PFSK-1 (cell line): ENCODE data around the gene RPS6KA5.

Source experiments
- FOXP2 ChIP-seq: optimal IDR thresholded peaks from 2 replicates; pipeline ENCODE3; 2011; ENCODE audit warnings: borderline replicate concordance, control low read depth, inconsistent platforms; ENCODE audit not compliant: insufficient read depth; ENCODE audit errors: extremely low read length, extremely low read depth
- POLR2AphosphoS5 ChIP-seq: IDR thresholded peaks from 2 replicates; pipeline ENCODE4 v1.6.1; 2012; ENCODE audit warnings: low read depth, mild to moderate bottlenecking, control low read depth, low read length, moderate library complexity
- SIN3A ChIP-seq: IDR thresholded peaks from 2 replicates; pipeline ENCODE4 v1.6.1; 2012; ENCODE audit warnings: mild to moderate bottlenecking, low read length, moderate library complexity, borderline replicate concordance; ENCODE audit not compliant: insufficient read depth
- TAF1 ChIP-seq: IDR thresholded peaks from 2 replicates; pipeline ENCODE4 v1.6.1; 2012; ENCODE audit warnings: low read length, control low read depth, borderline replicate concordance; ENCODE audit not compliant: insufficient read depth
- TF ChIP-seq, protein P1 (sequence below), 2 experiments: IDR thresholded peaks; 2 replicates each; pipeline versions ENCODE4 v1.6.1 to v1.8.0; 2011 to 2012; ENCODE audit warnings: low read depth in 2 of 2, low read length in 2 of 2, control low read depth in 1 of 2, inconsistent platforms in 1 of 2, mild to moderate bottlenecking in 1 of 2, moderate library complexity in 1 of 2; ENCODE audit not compliant: insufficient read depth in 1 of 2

RPS6KA5 gene

DNA sequence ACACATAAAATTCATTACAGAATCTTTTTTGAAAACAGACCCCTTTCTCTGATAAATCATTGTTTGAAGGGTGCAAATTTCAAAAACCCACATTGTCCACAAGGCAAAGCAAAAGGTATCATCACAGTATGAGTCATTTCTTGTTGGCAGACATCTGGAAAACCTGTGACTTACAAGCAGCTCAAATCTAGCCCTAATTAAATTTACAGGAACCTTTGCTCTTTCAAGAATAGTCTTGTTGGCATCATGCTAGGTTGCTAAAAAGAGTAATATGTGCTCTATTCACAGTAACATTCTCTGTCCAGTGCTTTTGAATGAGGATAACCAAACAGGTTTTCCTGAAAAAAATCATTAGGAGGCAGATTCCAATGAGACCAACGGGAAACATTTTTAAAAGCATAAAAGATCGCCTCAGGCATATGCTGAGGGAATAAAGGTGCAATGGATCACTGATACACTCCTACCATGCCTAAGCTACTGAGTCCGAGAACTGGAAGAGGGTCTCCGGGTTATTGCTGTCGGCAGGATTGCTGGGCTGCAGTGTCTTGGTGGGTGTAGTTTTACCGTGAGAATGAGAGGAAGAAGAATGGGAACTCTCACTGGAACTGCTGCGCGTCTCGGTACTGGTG, 188.7 kb downstream of the RPS6KA5 start:
- no peak for TF ChIP-seq POLR2AphosphoS5

DNA sequence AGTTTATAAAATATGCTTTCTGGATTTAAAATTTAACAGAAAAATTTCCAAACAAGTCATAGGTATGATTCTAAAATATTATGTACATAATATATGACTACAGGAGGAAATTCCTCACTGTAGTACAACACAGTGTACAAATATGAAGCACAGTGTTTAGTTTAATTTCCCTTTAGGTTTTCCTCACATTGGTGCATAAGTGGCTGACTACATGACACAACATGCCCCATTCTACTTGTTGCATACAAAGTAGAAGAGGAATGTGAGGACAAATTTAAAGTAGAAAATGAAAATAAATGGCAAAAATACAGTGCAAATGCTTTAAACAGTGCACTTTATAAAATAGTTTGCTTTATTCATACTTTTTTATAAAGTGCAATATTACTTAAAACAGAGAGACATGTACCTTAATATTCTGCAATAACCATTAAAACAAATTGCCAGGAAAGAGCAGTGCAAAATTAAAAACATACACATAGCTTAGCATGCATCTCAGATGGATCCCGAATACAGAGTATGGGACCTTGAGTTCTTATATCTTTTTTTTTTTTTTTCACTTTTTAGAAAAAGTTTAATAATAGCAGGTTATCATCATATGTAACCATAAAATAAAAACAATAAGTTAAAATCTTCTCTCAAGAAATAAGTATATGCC, 189.4 kb downstream of the RPS6KA5 start:
- TF ChIP-seq, protein P1, sequence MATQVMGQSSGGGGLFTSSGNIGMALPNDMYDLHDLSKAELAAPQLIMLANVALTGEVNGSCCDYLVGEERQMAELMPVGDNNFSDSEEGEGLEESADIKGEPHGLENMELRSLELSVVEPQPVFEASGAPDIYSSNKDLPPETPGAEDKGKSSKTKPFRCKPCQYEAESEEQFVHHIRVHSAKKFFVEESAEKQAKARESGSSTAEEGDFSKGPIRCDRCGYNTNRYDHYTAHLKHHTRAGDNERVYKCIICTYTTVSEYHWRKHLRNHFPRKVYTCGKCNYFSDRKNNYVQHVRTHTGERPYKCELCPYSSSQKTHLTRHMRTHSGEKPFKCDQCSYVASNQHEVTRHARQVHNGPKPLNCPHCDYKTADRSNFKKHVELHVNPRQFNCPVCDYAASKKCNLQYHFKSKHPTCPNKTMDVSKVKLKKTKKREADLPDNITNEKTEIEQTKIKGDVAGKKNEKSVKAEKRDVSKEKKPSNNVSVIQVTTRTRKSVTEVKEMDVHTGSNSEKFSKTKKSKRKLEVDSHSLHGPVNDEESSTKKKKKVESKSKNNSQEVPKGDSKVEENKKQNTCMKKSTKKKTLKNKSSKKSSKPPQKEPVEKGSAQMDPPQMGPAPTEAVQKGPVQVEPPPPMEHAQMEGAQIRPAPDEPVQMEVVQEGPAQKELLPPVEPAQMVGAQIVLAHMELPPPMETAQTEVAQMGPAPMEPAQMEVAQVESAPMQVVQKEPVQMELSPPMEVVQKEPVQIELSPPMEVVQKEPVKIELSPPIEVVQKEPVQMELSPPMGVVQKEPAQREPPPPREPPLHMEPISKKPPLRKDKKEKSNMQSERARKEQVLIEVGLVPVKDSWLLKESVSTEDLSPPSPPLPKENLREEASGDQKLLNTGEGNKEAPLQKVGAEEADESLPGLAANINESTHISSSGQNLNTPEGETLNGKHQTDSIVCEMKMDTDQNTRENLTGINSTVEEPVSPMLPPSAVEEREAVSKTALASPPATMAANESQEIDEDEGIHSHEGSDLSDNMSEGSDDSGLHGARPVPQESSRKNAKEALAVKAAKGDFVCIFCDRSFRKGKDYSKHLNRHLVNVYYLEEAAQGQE (IDR thresholded peaks at IDR 0.05; ENCODE audit: insufficient read depth in 1 of 2, low read depth in 2 of 2, low read length in 2 of 2) = no peak
- TF ChIP-seq FOXP2 = no peak
- no peak for TF ChIP-seq POLR2AphosphoS5
- no peak for TF ChIP-seq TAF1
- no peak for TF ChIP-seq SIN3A

DNA sequence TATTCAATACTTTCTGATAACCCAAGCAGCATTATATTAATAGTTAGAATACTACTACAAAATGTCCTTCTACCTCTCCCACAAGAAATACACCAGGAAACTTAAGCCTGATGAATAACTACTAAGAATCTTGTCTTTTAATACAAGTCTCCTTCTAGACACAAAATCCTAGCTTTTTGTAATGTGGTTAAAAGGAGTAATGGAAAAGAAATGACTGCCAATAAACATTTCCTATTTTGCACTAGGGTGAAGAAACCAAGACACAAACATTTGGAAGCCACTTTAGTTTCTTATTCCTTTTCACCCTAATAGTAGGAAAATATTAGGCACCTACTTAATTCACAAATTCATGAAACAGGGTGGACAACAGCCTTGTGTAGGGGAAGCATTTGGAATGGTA, 192.9 kb downstream of the RPS6KA5 start:
- TF ChIP-seq TAF1 = no peak
- TF ChIP-seq SIN3A = no peak
- TF ChIP-seq, protein P1 (IDR thresholded peaks at IDR 0.05; ENCODE audit: insufficient read depth in 1 of 2, low read depth in 2 of 2, low read length in 2 of 2) = no peak
- no peak for TF ChIP-seq POLR2AphosphoS5
- no peak for TF ChIP-seq FOXP2

- TF ChIP-seq TAF1 (no peak), SIN3A (no peak), FOXP2 (no peak), POLR2AphosphoS5 (no peak)
- TF ChIP-seq, protein P1 (IDR thresholded peaks at IDR 0.05; ENCODE audit: insufficient read depth in 1 of 2, low read depth in 2 of 2, low read length in 2 of 2) = no peak
Observed at GRCh38 chr14:90866833-90867232, 193.6 kb downstream of the RPS6KA5 start.

- TF ChIP-seq TAF1 (no peak), SIN3A (no peak)
- TF ChIP-seq, protein P1 (IDR thresholded peaks at IDR 0.05; ENCODE audit: insufficient read depth in 1 of 2, low read depth in 2 of 2, low read length in 2 of 2) = no peak
Observed at GRCh38 chr14:90864741-90865140, 195.7 kb downstream of the RPS6KA5 start.
